Psoas muscle (tissue), 8 donors: Measurements from ENCODE around the gene MANSC4. TPM values are rescaled to one million over a fixed set of nuclear protein-coding genes. Genes with fewer than 3 reads are reported as not detected.

Experiments
- ATAC-seq, 4 donors: fragments of 200-7000 bp; cut with Tn5 transposase; one replicate each; pipeline ENCODE4 v1.9.1; 2020; ENCODE audit warnings: moderate library complexity in 3 of 4, mild to moderate bottlenecking in 2 of 4
- DNase-seq, 2 donors: peaks; one replicate each; pipeline ENCODE4 v3.0.0-alpha.2; 2020
- H3K27ac ChIP-seq: fragments of 200-600 bp; one replicate; pipeline ENCODE4 v1.8.0; 2022
- H3K27me3 ChIP-seq, 3 donors: fragments of 200-600 bp in 1 of 3; one replicate each; pipeline versions ENCODE4 v1.6.1 to v1.8.0; 2013 to 2022; ENCODE audit warnings: low read length in 2 of 3, mild to moderate bottlenecking in 2 of 3, moderate library complexity in 1 of 3; ENCODE audit not compliant: insufficient read depth in 3 of 3
- H3K36me3 ChIP-seq, 2 donors: fragments of 200-600 bp in 1 of 2; one replicate each; pipeline versions ENCODE4 v1.6.1 to v1.8.0; 2013 to 2022; ENCODE audit warnings: low read depth in 1 of 2, mild to moderate bottlenecking in 1 of 2, moderate library complexity in 1 of 2; ENCODE audit not compliant: insufficient read depth in 1 of 2
- H3K4me1 ChIP-seq: fragments of 200-600 bp; one replicate; pipeline ENCODE4 v1.8.0; 2022
- H3K4me3 ChIP-seq: fragments of 200-600 bp; one replicate; pipeline ENCODE4 v1.8.0; 2022; ENCODE audit warnings: mild to moderate bottlenecking
- H3K9me3 ChIP-seq: fragments of 200-600 bp; one replicate; pipeline ENCODE4 v1.8.0; 2022
- CTCF ChIP-seq: fragments of 200-600 bp; IDR thresholded peaks from one replicate; pipeline ENCODE4 v1.8.0; 2022; ENCODE audit warnings: antibody characterized with exemption
- WGBS, 3 donors: extraction: QIAGEN DNeasy Blood & Tissue Kit; methylation state at CpG; one replicate each; pipeline versions ENCODE4 v1.1.6 to v1.1.7; 2013; 5-methylcytosine and 5-hydroxymethylcytosine counted together
- intact Hi-C, 2 donors: fragments of 100-400 bp; cut with DNase I; formaldehyde crosslinking; loops; one replicate each; pipeline versions ENCODE4 v1.11.0 to v1.14.2; 2022
- polyA plus RNA-seq, 3 donors: library from polyadenylated mRNA; stranded (reverse); fragments of 200-250 nt; gene quantifications; one replicate each; pipeline ENCODE4 v1.2.3, GENCODE V29; 2013
- total RNA-seq, 4 donors: library from RNA; stranded (reverse); fragmentation: NEBNext Ultra II Directional in 2 of 4; extraction: Animal tissue kit (Norgen Biotek cat#: 25700) in 2 of 4; gene quantifications; one replicate each; pipeline versions ENCODE4 v1.2.1 to v1.2.4, GENCODE V29; 2021 to 2023
- donor health status: healthy with polysubstance abuse.
- donor health status: DM: no; HTN: no; CAD: no; lungs with moderate emphysema.
- donor health status: Bipolar disorder and iron deficiency.
- donor health status: healthy.
- donor health status: DM: yes; HTN: yes; CAD: no.
- donor health status: DM: no; HTN: no; CAD: no.
- donor health status: DM: no; HTN: no; CAD: no.
- donor health status: DM: yes; HTN: yes; CAD: no.

Gene MANSC4
- total and polyA plus RNA-seq, 7 donors, result 0.08 TPM; not detected in 6

GRCh38 chr12:27810756-27811155 is 30.7 kb upstream of the MANSC4 start:
- Histone ChIP-seq H3K9me3 (no peaks in the 10 kb centered on the region), H3K27ac (no peak overlapping the region), H3K4me3 (no peak overlapping the region), H3K27me3 (no peaks in the 10 kb centered on the region), H3K4me1 (no peaks in the 10 kb centered on the region), H3K36me3 (no peaks in the 10 kb centered on the region)
- intact Hi-C loops, result no loop called here
- 31 to 39% (median 34%) methylated on average over 4 of the region's 4 CpGs for WGBS, 3 donors
- TF ChIP-seq CTCF, result no peak
- ATAC-seq (no peak), DNase-seq (no peak)

- no peak for ATAC-seq
- 24 to 48% (median 28%) methylated on average over 6 of the region's 6 CpGs for WGBS, 3 donors
- Histone ChIP-seq H3K27ac (no peak overlapping the region), H3K4me3 (no peak overlapping the region), H3K36me3 (no peaks in the 10 kb centered on the region), H3K27me3 (no peaks in the 10 kb centered on the region), H3K9me3 (no peaks in the 10 kb centered on the region), H3K4me1 (no peaks in the 10 kb centered on the region)
- no peak for DNase-seq
- intact Hi-C loops, result no loop called here
- no peak for TF ChIP-seq CTCF
These were observed 28.8 kb upstream of the MANSC4 start for GRCh38 chr12:27808841-27809240.

- intact Hi-C loops, result no loop called here
- Histone ChIP-seq H3K27ac (no peak overlapping the region), H3K36me3 (no peaks in the 10 kb centered on the region), H3K27me3 (no peaks in the 10 kb centered on the region), H3K9me3 (no peaks in the 10 kb centered on the region), H3K4me1 (no peaks in the 10 kb centered on the region), H3K4me3 (no peak overlapping the region)
- no peak for TF ChIP-seq CTCF
- whole genome bisulfite sequencing, 3 donors, result 70 to 80% (median 76%) methylated on average over 8 of the region's 8 CpGs
- DNase-seq, result no peak
- ATAC-seq, result no peak
These were observed 27.1 kb upstream of the MANSC4 start for GRCh38 chr12:27807063-27807703.

GRCh38 chr12:27806259-27806658 is 26.2 kb upstream of the MANSC4 start:
- Histone ChIP-seq H3K4me3 (no peak overlapping the region), H3K36me3 (no peaks in the 10 kb centered on the region), H3K27ac (no peak overlapping the region), H3K9me3 (no peaks in the 10 kb centered on the region), H3K4me1 (no peaks in the 10 kb centered on the region), H3K27me3 (no peaks in the 10 kb centered on the region)
- ATAC-seq (no peak), DNase-seq (no peak)
- WGBS, 3 donors, result 96 to 97% (median 96%) methylated on average over 4 of the region's 4 CpGs
- TF ChIP-seq CTCF, result no peak
- intact Hi-C loops, result no loop called here

GRCh38 chr12:27805238-27805637 is 25.2 kb upstream of the MANSC4 start:
- intact Hi-C loops, result no loop called here
- no peak overlapping the region for H3K4me3 ChIP-seq
- 3 to 6% (median 4%) methylated on average over 1 of the region's 1 CpG for WGBS, 3 donors
- peaks cover 0 to under 1% of the 10 kb centered on the region in 2 donors for H3K36me3 ChIP-seq
- H3K27me3 ChIP-seq, result no peaks in the 10 kb centered on the region
- ATAC-seq, result no peak
- H3K27ac ChIP-seq, result no peak overlapping the region
- H3K4me1 ChIP-seq, result no peaks in the 10 kb centered on the region
- no peak for TF ChIP-seq CTCF
- DNase-seq, result no peak
- no peaks in the 10 kb centered on the region for H3K9me3 ChIP-seq
